ENCODE measurements around the gene NR4A3. TPM values are rescaled to one million over a fixed set of nuclear protein-coding genes. Genes with fewer than 3 reads are reported as not detected.
A peak's percentile ranks its signal among the peaks of the same experiment; 100 is the strongest.

The NR4A3 gene
- total and polyA plus RNA-seq, 9 of the 15 experiments (the other 6 are each of a cell fraction or from before 2014, with no cell fraction given), result 0.04 to 0.07 TPM; not detected in 7

GRCh38 chr9:99828417-99829176 is 6.9 kb downstream of the NR4A3 start:
- no peak for ATAC-seq
- no peak overlapping the region for H3K4me2 ChIP-seq (ENCODE audit: insufficient read depth, low read length)
- no peak overlapping the region for H3K4me3 ChIP-seq
- DNase-seq (ENCODE audit: extremely low read depth in 1 of 4, low spot score in 3 of 4), result no peak
- BruUV-seq (replicated peaks), result no TSS peak
- no peaks in the 10 kb centered on the region for H3K36me3 ChIP-seq (ENCODE audit: control insufficient read depth, insufficient read depth, low read length)
- no peaks in the 10 kb centered on the region; the same call in 1 of the 2 replicates for H3K9me3 ChIP-seq (replicated peaks; ENCODE audit: control insufficient read depth, insufficient read depth, low read depth, low read length)
- WGBS (ENCODE audit: insufficient coverage, low coverage, missing lambda C conversion rate), result 23% methylated on average over 42 of the region's 78 CpGs
- POLR2A ChIA-PET, result interaction anchor here (2.2 kb wide), 1 partner anchor 9 kb away, joined by 5 read pairs; no protein-coding TSS in a partner anchor
- no peak overlapping the region for H3K9ac ChIP-seq (ENCODE audit: insufficient read depth in 1 of 2, low read depth in 2 of 2, low read length in 2 of 2)
- no peaks in the 10 kb centered on the region for H3K79me2 ChIP-seq (ENCODE audit: control insufficient read depth, insufficient read depth, low read length)
- no peak overlapping the region for H3K27ac ChIP-seq (ENCODE audit: extremely low read depth, low read depth, low read length)
- intact Hi-C loops (cut with micrococcal nuclease) (loop anchor here (10.0 kb wide), 4 partner anchors 146 to 564 kb away; partner anchors contain the start of genes ERP44 and INVS), in situ Hi-C loops (cut with MboI) (no loop called here)
- no peak for TF ChIP-seq BHLHE40 (IDR thresholded peaks at IDR 0.05; ENCODE audit: low read length)
- TF ChIP-seq, protein P1, sequence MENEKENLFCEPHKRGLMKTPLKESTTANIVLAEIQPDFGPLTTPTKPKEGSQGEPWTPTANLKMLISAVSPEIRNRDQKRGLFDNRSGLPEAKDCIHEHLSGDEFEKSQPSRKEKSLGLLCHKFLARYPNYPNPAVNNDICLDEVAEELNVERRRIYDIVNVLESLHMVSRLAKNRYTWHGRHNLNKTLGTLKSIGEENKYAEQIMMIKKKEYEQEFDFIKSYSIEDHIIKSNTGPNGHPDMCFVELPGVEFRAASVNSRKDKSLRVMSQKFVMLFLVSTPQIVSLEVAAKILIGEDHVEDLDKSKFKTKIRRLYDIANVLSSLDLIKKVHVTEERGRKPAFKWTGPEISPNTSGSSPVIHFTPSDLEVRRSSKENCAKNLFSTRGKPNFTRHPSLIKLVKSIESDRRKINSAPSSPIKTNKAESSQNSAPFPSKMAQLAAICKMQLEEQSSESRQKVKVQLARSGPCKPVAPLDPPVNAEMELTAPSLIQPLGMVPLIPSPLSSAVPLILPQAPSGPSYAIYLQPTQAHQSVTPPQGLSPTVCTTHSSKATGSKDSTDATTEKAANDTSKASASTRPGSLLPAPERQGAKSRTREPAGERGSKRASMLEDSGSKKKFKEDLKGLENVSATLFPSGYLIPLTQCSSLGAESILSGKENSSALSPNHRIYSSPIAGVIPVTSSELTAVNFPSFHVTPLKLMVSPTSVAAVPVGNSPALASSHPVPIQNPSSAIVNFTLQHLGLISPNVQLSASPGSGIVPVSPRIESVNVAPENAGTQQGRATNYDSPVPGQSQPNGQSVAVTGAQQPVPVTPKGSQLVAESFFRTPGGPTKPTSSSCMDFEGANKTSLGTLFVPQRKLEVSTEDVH (IDR thresholded peaks at IDR 0.05; ENCODE audit: low read depth, partially characterized antibody), result no peak
- TF ChIP-seq, protein P2, sequence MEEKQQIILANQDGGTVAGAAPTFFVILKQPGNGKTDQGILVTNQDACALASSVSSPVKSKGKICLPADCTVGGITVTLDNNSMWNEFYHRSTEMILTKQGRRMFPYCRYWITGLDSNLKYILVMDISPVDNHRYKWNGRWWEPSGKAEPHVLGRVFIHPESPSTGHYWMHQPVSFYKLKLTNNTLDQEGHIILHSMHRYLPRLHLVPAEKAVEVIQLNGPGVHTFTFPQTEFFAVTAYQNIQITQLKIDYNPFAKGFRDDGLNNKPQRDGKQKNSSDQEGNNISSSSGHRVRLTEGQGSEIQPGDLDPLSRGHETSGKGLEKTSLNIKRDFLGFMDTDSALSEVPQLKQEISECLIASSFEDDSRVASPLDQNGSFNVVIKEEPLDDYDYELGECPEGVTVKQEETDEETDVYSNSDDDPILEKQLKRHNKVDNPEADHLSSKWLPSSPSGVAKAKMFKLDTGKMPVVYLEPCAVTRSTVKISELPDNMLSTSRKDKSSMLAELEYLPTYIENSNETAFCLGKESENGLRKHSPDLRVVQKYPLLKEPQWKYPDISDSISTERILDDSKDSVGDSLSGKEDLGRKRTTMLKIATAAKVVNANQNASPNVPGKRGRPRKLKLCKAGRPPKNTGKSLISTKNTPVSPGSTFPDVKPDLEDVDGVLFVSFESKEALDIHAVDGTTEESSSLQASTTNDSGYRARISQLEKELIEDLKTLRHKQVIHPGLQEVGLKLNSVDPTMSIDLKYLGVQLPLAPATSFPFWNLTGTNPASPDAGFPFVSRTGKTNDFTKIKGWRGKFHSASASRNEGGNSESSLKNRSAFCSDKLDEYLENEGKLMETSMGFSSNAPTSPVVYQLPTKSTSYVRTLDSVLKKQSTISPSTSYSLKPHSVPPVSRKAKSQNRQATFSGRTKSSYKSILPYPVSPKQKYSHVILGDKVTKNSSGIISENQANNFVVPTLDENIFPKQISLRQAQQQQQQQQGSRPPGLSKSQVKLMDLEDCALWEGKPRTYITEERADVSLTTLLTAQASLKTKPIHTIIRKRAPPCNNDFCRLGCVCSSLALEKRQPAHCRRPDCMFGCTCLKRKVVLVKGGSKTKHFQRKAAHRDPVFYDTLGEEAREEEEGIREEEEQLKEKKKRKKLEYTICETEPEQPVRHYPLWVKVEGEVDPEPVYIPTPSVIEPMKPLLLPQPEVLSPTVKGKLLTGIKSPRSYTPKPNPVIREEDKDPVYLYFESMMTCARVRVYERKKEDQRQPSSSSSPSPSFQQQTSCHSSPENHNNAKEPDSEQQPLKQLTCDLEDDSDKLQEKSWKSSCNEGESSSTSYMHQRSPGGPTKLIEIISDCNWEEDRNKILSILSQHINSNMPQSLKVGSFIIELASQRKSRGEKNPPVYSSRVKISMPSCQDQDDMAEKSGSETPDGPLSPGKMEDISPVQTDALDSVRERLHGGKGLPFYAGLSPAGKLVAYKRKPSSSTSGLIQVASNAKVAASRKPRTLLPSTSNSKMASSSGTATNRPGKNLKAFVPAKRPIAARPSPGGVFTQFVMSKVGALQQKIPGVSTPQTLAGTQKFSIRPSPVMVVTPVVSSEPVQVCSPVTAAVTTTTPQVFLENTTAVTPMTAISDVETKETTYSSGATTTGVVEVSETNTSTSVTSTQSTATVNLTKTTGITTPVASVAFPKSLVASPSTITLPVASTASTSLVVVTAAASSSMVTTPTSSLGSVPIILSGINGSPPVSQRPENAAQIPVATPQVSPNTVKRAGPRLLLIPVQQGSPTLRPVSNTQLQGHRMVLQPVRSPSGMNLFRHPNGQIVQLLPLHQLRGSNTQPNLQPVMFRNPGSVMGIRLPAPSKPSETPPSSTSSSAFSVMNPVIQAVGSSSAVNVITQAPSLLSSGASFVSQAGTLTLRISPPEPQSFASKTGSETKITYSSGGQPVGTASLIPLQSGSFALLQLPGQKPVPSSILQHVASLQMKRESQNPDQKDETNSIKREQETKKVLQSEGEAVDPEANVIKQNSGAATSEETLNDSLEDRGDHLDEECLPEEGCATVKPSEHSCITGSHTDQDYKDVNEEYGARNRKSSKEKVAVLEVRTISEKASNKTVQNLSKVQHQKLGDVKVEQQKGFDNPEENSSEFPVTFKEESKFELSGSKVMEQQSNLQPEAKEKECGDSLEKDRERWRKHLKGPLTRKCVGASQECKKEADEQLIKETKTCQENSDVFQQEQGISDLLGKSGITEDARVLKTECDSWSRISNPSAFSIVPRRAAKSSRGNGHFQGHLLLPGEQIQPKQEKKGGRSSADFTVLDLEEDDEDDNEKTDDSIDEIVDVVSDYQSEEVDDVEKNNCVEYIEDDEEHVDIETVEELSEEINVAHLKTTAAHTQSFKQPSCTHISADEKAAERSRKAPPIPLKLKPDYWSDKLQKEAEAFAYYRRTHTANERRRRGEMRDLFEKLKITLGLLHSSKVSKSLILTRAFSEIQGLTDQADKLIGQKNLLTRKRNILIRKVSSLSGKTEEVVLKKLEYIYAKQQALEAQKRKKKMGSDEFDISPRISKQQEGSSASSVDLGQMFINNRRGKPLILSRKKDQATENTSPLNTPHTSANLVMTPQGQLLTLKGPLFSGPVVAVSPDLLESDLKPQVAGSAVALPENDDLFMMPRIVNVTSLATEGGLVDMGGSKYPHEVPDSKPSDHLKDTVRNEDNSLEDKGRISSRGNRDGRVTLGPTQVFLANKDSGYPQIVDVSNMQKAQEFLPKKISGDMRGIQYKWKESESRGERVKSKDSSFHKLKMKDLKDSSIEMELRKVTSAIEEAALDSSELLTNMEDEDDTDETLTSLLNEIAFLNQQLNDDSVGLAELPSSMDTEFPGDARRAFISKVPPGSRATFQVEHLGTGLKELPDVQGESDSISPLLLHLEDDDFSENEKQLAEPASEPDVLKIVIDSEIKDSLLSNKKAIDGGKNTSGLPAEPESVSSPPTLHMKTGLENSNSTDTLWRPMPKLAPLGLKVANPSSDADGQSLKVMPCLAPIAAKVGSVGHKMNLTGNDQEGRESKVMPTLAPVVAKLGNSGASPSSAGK (IDR thresholded peaks at IDR 0.05), result peak; percentile 11; the same call in 1 of the 2 replicates
- TF ChIP-seq L3MBTL2 (IDR thresholded peaks at IDR 0.05), result peak; percentile 41; the same call in 1 of the 2 replicates
- no peak for FAIRE-seq
- peaks cover 0 to 22% of the 10 kb centered on the region in 2 experiments; a peak in 2 of 5 replicates for H3K4me1 ChIP-seq (replicated peaks in 1 of 2; ENCODE audit: control insufficient read depth in 2 of 2, insufficient read depth in 2 of 2, low read length in 2 of 2)
- no peaks in the 10 kb centered on the region for H3K9me1 ChIP-seq (ENCODE audit: control insufficient read depth, insufficient read depth, low read length)
- peaks cover 35 to 52% of the 10 kb centered on the region in 2 experiments for H3K27me3 ChIP-seq (ENCODE audit: control insufficient read depth in 2 of 2, insufficient read depth in 2 of 2, low read length in 2 of 2)
- no peaks in the 10 kb centered on the region for H4K20me1 ChIP-seq (replicated peaks; ENCODE audit: control insufficient read depth, insufficient read depth, low read length)
- CTCF ChIA-PET (ENCODE audit: low intra/inter-chr PET ratio), result no interaction called here
- no peak overlapping the region for H2AFZ ChIP-seq (ENCODE audit: low read depth, low read length)
